Ishikawa (cell line): ENCODE measurements around the gene EDN2.

ENCODE experiments used
- CEBPB ChIP-seq: IDR thresholded peaks from 2 replicates; pipeline ENCODE4 v1.6.1; 2012
- CREB1 ChIP-seq: IDR thresholded peaks from 2 replicates; pipeline ENCODE4 v1.6.1; 2012; ENCODE audit warnings: low read depth
- EGR1 ChIP-seq: IDR thresholded peaks from 2 replicates; pipeline ENCODE4 v1.6.1; 2012
- EP300 ChIP-seq: IDR thresholded peaks from 2 replicates; pipeline ENCODE4 v1.6.1; 2012; ENCODE audit warnings: borderline replicate concordance
- FOXM1 ChIP-seq: IDR thresholded peaks from 2 replicates; pipeline ENCODE4 v1.6.1; 2012; ENCODE audit warnings: low read depth, borderline replicate concordance
- MAX ChIP-seq: IDR thresholded peaks from 2 replicates; pipeline ENCODE4 v1.6.1; 2012
- NFIC ChIP-seq: IDR thresholded peaks from 2 replicates; pipeline ENCODE4 v1.6.1; 2012
- RAD21 ChIP-seq: IDR thresholded peaks from 2 replicates; pipeline ENCODE4 v1.6.1; 2012; ENCODE audit warnings: low read depth
- REST ChIP-seq: IDR thresholded peaks from 2 replicates; pipeline ENCODE4 v1.6.1; 2012; ENCODE audit warnings: low read depth, mild to moderate bottlenecking
- TAF1 ChIP-seq: IDR thresholded peaks from 2 replicates; pipeline ENCODE4 v1.6.1; 2012; ENCODE audit warnings: low read depth, mild to moderate bottlenecking
- TCF12 ChIP-seq: IDR thresholded peaks from 2 replicates; pipeline ENCODE4 v1.6.1; 2012; ENCODE audit warnings: low read depth
- TEAD4 ChIP-seq: IDR thresholded peaks from 2 replicates; pipeline ENCODE4 v1.6.1; 2012
- USF1 ChIP-seq: IDR thresholded peaks from 2 replicates; pipeline ENCODE4 v1.6.1; 2012
- YY1 ChIP-seq: IDR thresholded peaks from 2 replicates; pipeline ENCODE4 v1.6.1; 2012; ENCODE audit warnings: low read depth
- ZBTB7A ChIP-seq: IDR thresholded peaks from 2 replicates; pipeline ENCODE4 v1.6.1; 2012; ENCODE audit warnings: low read depth

EDN2 gene

GRCh38 chr1:41526956-41527561, 42.6 kb upstream of the EDN2 start:
- TF ChIP-seq USF1 (no peak), MAX (no peak), NFIC (no peak), ZBTB7A (no peak), RAD21 (no peak), FOXM1 (no peak), YY1 (no peak), TCF12 (no peak), EP300 (no peak)

GRCh38 chr1:41525891-41526587, 41.6 kb upstream of the EDN2 start:
- TF ChIP-seq USF1 (peak; percentile 11; the same call in 1 of the 2 replicates), TCF12 (no peak)

GRCh38 chr1:41524676-41525675, 40.5 kb upstream of the EDN2 start:
- TF ChIP-seq CREB1, result no peak

GRCh38 chr1:41523949-41524675, 39.6 kb upstream of the EDN2 start:
- TF ChIP-seq FOXM1 (no peak), TCF12 (no peak), USF1 (no peak), CEBPB (no peak), EGR1 (no peak), EP300 (no peak), ZBTB7A (no peak), NFIC (no peak), MAX (no peak), CREB1 (no peak), TAF1 (no peak), RAD21 (no peak), REST (no peak), YY1 (no peak), TEAD4 (no peak)

- TF ChIP-seq REST (no peak), NFIC (no peak), EGR1 (no peak)
Observed at GRCh38 chr1:41523071-41523470, 38.6 kb upstream of the EDN2 start.
